Measurements from ENCODE around the gene KCNJ8. TPM values are rescaled to one million over a fixed set of nuclear protein-coding genes. Genes with fewer than 3 reads are reported as not detected.
"Not testable (repeated sequence)": the region's sequence is repeated elsewhere in the genome, so short reads cannot be mapped to it uniquely, and the experiment has no call there.

The KCNJ8 gene
- total RNA-seq, 2 donors from 2014 or later: 15.2 to 26.2 TPM

- WGBS, 2 donors: 59 to 60% methylated on average over 3 of the region's 3 CpGs
- Histone ChIP-seq H3K4me3 (no peak overlapping the region), H3K9me3 (no peaks in the 10 kb centered on the region), H3K4me1 (peaks cover 31% of the 10 kb centered on the region), H3K27ac (peak overlapping the region in 2 of 4 donors; percentile 6 to 16), H3K36me3 (replicated peaks in 1 of 2; ENCODE audit: insufficient read depth in 1 of 2, low read depth in 2 of 2) (no peaks in the 10 kb centered on the region), H3K27me3 (no peaks in the 10 kb centered on the region)
- intact Hi-C loops (cut with DNase I): no loop called here
- DNase-seq (peak in 1 of 4 donors; percentile 11), ATAC-seq (no peak)
- TF ChIP-seq POLR2A (IDR thresholded peaks at IDR 0.05) (no peak), CTCF (IDR thresholded peaks at IDR 0.05) (no peak)
Measured at GRCh38 chr12:21786041-21786531, 11.6 kb upstream of the KCNJ8 start.

GRCh38 chr12:21782723-21783122 lies 8.2 kb upstream of the KCNJ8 start:
- H3K9me3 ChIP-seq; intact Hi-C loops (cut with DNase I); H3K27ac ChIP-seq; H3K4me3 ChIP-seq; ATAC-seq; H3K27me3 ChIP-seq; H3K36me3 ChIP-seq (replicated peaks in 1 of 2; ENCODE audit: insufficient read depth in 1 of 2, low read depth in 2 of 2); DNase-seq: not testable (repeated sequence)
- WGBS, 2 donors: 92 to 100% methylated on average over 3 of the region's 3 CpGs
- peaks cover 38% of the 10 kb centered on the region for H3K4me1 ChIP-seq

GRCh38 chr12:21780786-21781185 lies 6.3 kb upstream of the KCNJ8 start:
- Histone ChIP-seq H3K4me1 (peaks cover 40% of the 10 kb centered on the region), H3K27ac (peak overlapping the region; percentile 9 to 71 (median 56)), H3K9me3 (no peaks in the 10 kb centered on the region), H3K4me3 (no peak overlapping the region), H3K36me3 (replicated peaks in 1 of 2; ENCODE audit: insufficient read depth in 1 of 2, low read depth in 2 of 2) (no peaks in the 10 kb centered on the region), H3K27me3 (no peaks in the 10 kb centered on the region)
- DNase-seq: peak in 1 of 4 donors; percentile 22
- 41 to 64% methylated on average over 3 of the region's 3 CpGs for WGBS, 2 donors
- intact Hi-C loops (cut with DNase I): no loop called here
- ATAC-seq: peak; percentile 80
- TF ChIP-seq POLR2A (IDR thresholded peaks at IDR 0.05) (no peak), CTCF (IDR thresholded peaks at IDR 0.05) (no peak)

- TF ChIP-seq POLR2A (IDR thresholded peaks at IDR 0.05) (peak in 1 of 3 donors; percentile 32), CTCF (IDR thresholded peaks at IDR 0.05) (no peak)
- WGBS, 2 donors: 41 to 56% methylated on average over 3 of the region's 3 CpGs
- Histone ChIP-seq H3K27me3 (no peaks in the 10 kb centered on the region), H3K9me3 (no peaks in the 10 kb centered on the region), H3K4me1 (peaks cover 56% of the 10 kb centered on the region), H3K27ac (peak overlapping the region; percentile 48 to 93 (median 89)), H3K4me3 (no peak overlapping the region), H3K36me3 (replicated peaks in 1 of 2; ENCODE audit: insufficient read depth in 1 of 2, low read depth in 2 of 2) (no peaks in the 10 kb centered on the region)
- ATAC-seq (no peak), DNase-seq (peak in 3 of 4 donors; percentile 40 to 60 (median 49))
- intact Hi-C loops (cut with DNase I): no loop called here
Measured at GRCh38 chr12:21776175-21776574, 1.7 kb upstream of the KCNJ8 start.

GRCh38 chr12:21775133-21775820 lies 771 bp upstream of the KCNJ8 start:
- 11% methylated on average over 14 of the region's 14 CpGs for WGBS, 2 donors

More at GRCh38 chr12:21775133-21775820, 771 bp upstream of the KCNJ8 start:
- TF ChIP-seq POLR2A (IDR thresholded peaks at IDR 0.05) (peak in 2 of 3 donors; percentile 45 to 64), CTCF (IDR thresholded peaks at IDR 0.05) (no peak)
- intact Hi-C loops (cut with DNase I): no loop called here
- peak overlapping the region; percentile 65 to 93 (median 89) for H3K27ac ChIP-seq
- DNase-seq: peak in 3 of 4 donors; percentile 27 to 69 (median 30)
- H3K9me3 ChIP-seq: no peaks in the 10 kb centered on the region
- peaks cover 53% of the 10 kb centered on the region for H3K4me1 ChIP-seq
- ATAC-seq: peak; percentile 22
- no peaks in the 10 kb centered on the region for H3K36me3 ChIP-seq (replicated peaks in 1 of 2; ENCODE audit: insufficient read depth in 1 of 2, low read depth in 2 of 2)
- no peak overlapping the region for H3K4me3 ChIP-seq
- no peaks in the 10 kb centered on the region for H3K27me3 ChIP-seq
